Gastroesophageal sphincter (tissue), 3 donors: ENCODE results near the gene ARHGEF4.

Source experiments
- CTCF ChIP-seq, 4 experiments: fragments of 200-600 bp in 2 of 4; fragments of 450-650 bp in 2 of 4; sonication (generic) in 1 of 4; IDR thresholded peaks; one replicate each; pipeline ENCODE4 v1.5.1; 2017 to 2019; ENCODE audit warnings: antibody characterized with exemption in 4 of 4, mild to moderate bottlenecking in 2 of 4, moderate library complexity in 2 of 4
- EP300 ChIP-seq: sonication (generic); formaldehyde crosslinking; IDR thresholded peaks from one replicate; pipeline ENCODE4 v1.6.1; 2017; ENCODE audit warnings: antibody characterized with exemption, mild to moderate bottlenecking
- POLR2A ChIP-seq, 2 donors: fragments of 450-650 bp; IDR thresholded peaks; one replicate each; pipeline ENCODE4 v1.6.1; 2017; ENCODE audit warnings: antibody characterized with exemption in 2 of 2, mild to moderate bottlenecking in 2 of 2, moderate library complexity in 1 of 2
- POLR2AphosphoS5 ChIP-seq: sonication (generic); formaldehyde crosslinking; IDR thresholded peaks from one replicate; pipeline ENCODE4 v1.6.1; 2017; ENCODE audit warnings: antibody characterized with exemption

- TF ChIP-seq CTCF (IDR thresholded peaks at IDR 0.05), result no peak
- TF ChIP-seq EP300, result no peak
- TF ChIP-seq POLR2A (IDR thresholded peaks at IDR 0.05), result no peak
- no peak for TF ChIP-seq POLR2AphosphoS5
Measured at GRCh38 chr2:130864830-130865800, 28.4 kb downstream of the ARHGEF4 start.
